Duodenal mucosa (tissue), 2 donors: ENCODE measurements around the gene HSD11B1.

Experiments
- H3K27ac ChIP-seq: one replicate; pipeline ENCODE4 v1.7.0; 2013; ENCODE audit warnings: low read depth, low read length
- H3K27me3 ChIP-seq, 2 donors: one replicate each; pipeline ENCODE4 v1.7.0; 2013; ENCODE audit warnings: low read length in 2 of 2, control low read depth in 1 of 2; ENCODE audit not compliant: insufficient read depth in 2 of 2, control insufficient read depth in 1 of 2
- H3K36me3 ChIP-seq, 2 donors: one replicate each; pipeline ENCODE4 v1.7.0; 2013; ENCODE audit warnings: low read length in 2 of 2, control low read depth in 1 of 2; ENCODE audit not compliant: insufficient read depth in 2 of 2, control insufficient read depth in 1 of 2
- H3K4me1 ChIP-seq, 2 donors: one replicate each; pipeline ENCODE4 v1.7.0; 2013; ENCODE audit warnings: low read length in 2 of 2, control low read depth in 1 of 2; ENCODE audit not compliant: insufficient read depth in 2 of 2, control insufficient read depth in 1 of 2
- H3K4me3 ChIP-seq, 2 donors: one replicate each; pipeline ENCODE4 v1.7.0; 2013; ENCODE audit warnings: low read length in 2 of 2, low read depth in 1 of 2
- H3K9ac ChIP-seq, 2 donors: one replicate each; pipeline ENCODE4 v1.7.0; 2013; ENCODE audit warnings: low read length in 2 of 2, low read depth in 1 of 2
- H3K9me3 ChIP-seq, 2 donors: one replicate each; pipeline ENCODE4 v1.7.0; 2013; ENCODE audit warnings: low read length in 2 of 2, control low read depth in 1 of 2; ENCODE audit not compliant: control insufficient read depth in 1 of 2

HSD11B1 gene

GRCh38 chr1:209704584-209704983 is at the start of gene HSD11B1:
Gene HSD11B1 (plus strand): TSS chr1:209704846. CDS start chr1:209704943, 97 bp downstream.
- Histone ChIP-seq H3K4me3 (no peak within 1 kb of the TSS), H3K9me3 (no peaks in the 10 kb centered on the region), H3K36me3 (no peaks in the 10 kb centered on the region), H3K27me3 (no peaks in the 10 kb centered on the region), H3K9ac (no peak within 1 kb of the TSS), H3K4me1 (no peaks in the 10 kb centered on the region), H3K27ac (no peak within 1 kb of the TSS)

GRCh38 chr1:209655411-209656231 is 49.0 kb upstream of the HSD11B1 start:
- no peak overlapping the region for H3K4me3 ChIP-seq
- no peak overlapping the region for H3K9ac ChIP-seq
- no peak overlapping the region for H3K27ac ChIP-seq
- H3K4me1 ChIP-seq = peaks cover 62 to 72% of the 10 kb centered on the region in 2 donors
- H3K9me3 ChIP-seq = no peaks in the 10 kb centered on the region
- no peaks in the 10 kb centered on the region for H3K27me3 ChIP-seq
- H3K36me3 ChIP-seq = no peaks in the 10 kb centered on the region

- Histone ChIP-seq H3K4me1 (peaks cover 54 to 58% of the 10 kb centered on the region in 2 donors), H3K27ac (no peak overlapping the region)
Observed at GRCh38 chr1:209657140-209657879, 47.3 kb upstream of the HSD11B1 start.

GRCh38 chr1:209657918-209658317 is 46.7 kb upstream of the HSD11B1 start:
- Histone ChIP-seq H3K27ac (no peak overlapping the region), H3K4me1 (peaks cover 59 to 60% of the 10 kb centered on the region in 2 donors)

More at GRCh38 chr1:209657140-209657879, 47.3 kb upstream of the HSD11B1 start:
- Histone ChIP-seq H3K4me3 (no peak overlapping the region), H3K9ac (no peak overlapping the region), H3K9me3 (no peaks in the 10 kb centered on the region), H3K36me3 (no peaks in the 10 kb centered on the region), H3K27me3 (no peaks in the 10 kb centered on the region)

GRCh38 chr1:209659909-209660308 is 44.7 kb upstream of the HSD11B1 start:
- H3K4me1 ChIP-seq = peaks cover 42 to 44% of the 10 kb centered on the region in 2 donors
- no peak overlapping the region for H3K9ac ChIP-seq
- no peaks in the 10 kb centered on the region for H3K9me3 ChIP-seq
- no peaks in the 10 kb centered on the region for H3K36me3 ChIP-seq
- no peak overlapping the region for H3K27ac ChIP-seq
- H3K27me3 ChIP-seq = no peaks in the 10 kb centered on the region
- H3K4me3 ChIP-seq = no peak overlapping the region

More at GRCh38 chr1:209657918-209658317, 46.7 kb upstream of the HSD11B1 start:
- Histone ChIP-seq H3K27me3 (no peaks in the 10 kb centered on the region), H3K9ac (no peak overlapping the region), H3K36me3 (no peaks in the 10 kb centered on the region), H3K4me3 (no peak overlapping the region), H3K9me3 (no peaks in the 10 kb centered on the region)

GRCh38 chr1:209661071-209661470 is 43.6 kb upstream of the HSD11B1 start:
- no peak overlapping the region for H3K4me3 ChIP-seq
- no peak overlapping the region for H3K9ac ChIP-seq
- no peak overlapping the region for H3K27ac ChIP-seq
- H3K27me3 ChIP-seq = no peaks in the 10 kb centered on the region
- no peaks in the 10 kb centered on the region for H3K36me3 ChIP-seq
- no peaks in the 10 kb centered on the region for H3K9me3 ChIP-seq
- peaks cover 33 to 39% of the 10 kb centered on the region in 2 donors for H3K4me1 ChIP-seq

- Histone ChIP-seq H3K9ac (no peak overlapping the region), H3K9me3 (no peaks in the 10 kb centered on the region), H3K4me1 (peaks cover 19 to 27% of the 10 kb centered on the region in 2 donors), H3K27me3 (no peaks in the 10 kb centered on the region), H3K36me3 (no peaks in the 10 kb centered on the region), H3K27ac (no peak overlapping the region), H3K4me3 (no peak overlapping the region)
Observed at GRCh38 chr1:209662879-209663327, 41.7 kb upstream of the HSD11B1 start.

- Histone ChIP-seq H3K4me3 (no peak overlapping the region), H3K27me3 (no peaks in the 10 kb centered on the region), H3K27ac (no peak overlapping the region), H3K36me3 (no peaks in the 10 kb centered on the region), H3K4me1 (peaks cover 21 to 22% of the 10 kb centered on the region in 2 donors), H3K9ac (no peak overlapping the region), H3K9me3 (no peaks in the 10 kb centered on the region)
Observed at GRCh38 chr1:209667103-209667502, 37.5 kb upstream of the HSD11B1 start.

GRCh38 chr1:209667708-209668107 is 36.9 kb upstream of the HSD11B1 start:
- Histone ChIP-seq H3K9me3 (no peaks in the 10 kb centered on the region), H3K27me3 (no peaks in the 10 kb centered on the region), H3K4me3 (no peak overlapping the region), H3K27ac (no peak overlapping the region), H3K9ac (no peak overlapping the region), H3K36me3 (no peaks in the 10 kb centered on the region), H3K4me1 (peaks cover 15 to 16% of the 10 kb centered on the region in 2 donors)

GRCh38 chr1:209670441-209671082 is 34.1 kb upstream of the HSD11B1 start:
- Histone ChIP-seq H3K9me3 (no peaks in the 10 kb centered on the region), H3K4me3 (no peak overlapping the region), H3K27me3 (no peaks in the 10 kb centered on the region), H3K9ac (no peak overlapping the region), H3K4me1 (peaks cover 32 to 36% of the 10 kb centered on the region in 2 donors), H3K27ac (no peak overlapping the region), H3K36me3 (no peaks in the 10 kb centered on the region)
